ENCODE measurements around the gene SNRPD3.

GRCh38 chr22:24521791-24522245 is 34.0 kb upstream of the SNRPD3 start:
- TF ChIP-seq LEF1 (IDR thresholded peaks at IDR 0.05; ENCODE audit: borderline replicate concordance) = no peak
- TF ChIP-seq BHLHE40 (IDR thresholded peaks at IDR 0.05; ENCODE audit: borderline replicate concordance) = no peak
- no peak for TF ChIP-seq TARDBP (IDR thresholded peaks at IDR 0.05)
- TF ChIP-seq FOXM1 (IDR thresholded peaks at IDR 0.05; ENCODE audit: borderline replicate concordance) = no peak
- no peak for TF ChIP-seq SUZ12 (IDR thresholded peaks at IDR 0.05)
- no peak for TF ChIP-seq SP1 (IDR thresholded peaks at IDR 0.05)
- no peak for TF ChIP-seq ZNF384 (IDR thresholded peaks at IDR 0.05)
- no peak for TF ChIP-seq FOXK2 (IDR thresholded peaks at IDR 0.05)
- no peak for TF ChIP-seq ARNT (IDR thresholded peaks at IDR 0.05)
